GM19395 (cell line): Measurements from ENCODE around the gene SRP9.
A peak's percentile ranks its signal among the peaks of the same experiment; 100 is the strongest.
"Not testable (repeated sequence)": the region's sequence is repeated elsewhere in the genome, so short reads cannot be mapped to it uniquely, and the experiment has no call there.

Experiments used
- ATAC-seq: cut with Tn5 transposase; IDR thresholded peaks from one replicate; pipeline ENCODE4 v1.9.1; 2021; ENCODE audit warnings: mild to moderate bottlenecking, moderate library complexity; ENCODE audit not compliant: unreplicated experiment

Gene SRP9

DNA sequence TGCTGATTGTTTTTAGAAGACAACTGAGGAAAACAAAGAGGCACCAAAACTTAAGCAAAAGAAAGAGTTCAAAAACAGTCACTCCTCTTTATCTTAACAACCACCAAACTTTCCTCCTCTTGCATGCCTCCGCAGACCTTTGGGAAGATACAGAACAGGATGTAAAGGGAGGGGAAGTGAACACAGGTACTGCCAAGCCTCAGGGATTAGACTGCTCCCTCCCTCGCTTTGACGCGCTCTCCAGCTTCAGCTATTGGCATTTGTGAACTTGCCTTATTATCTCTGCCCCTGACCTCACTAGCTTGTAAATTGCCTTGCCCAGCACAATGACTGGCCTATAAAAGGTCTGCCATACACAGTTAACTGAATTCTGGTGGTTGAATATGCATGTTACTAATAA is 4.8 kb upstream of the SRP9 start:
- no peak for ATAC-seq

- ATAC-seq, result no peak
Observed at GRCh38 chr1:225774281-225775147, 3.1 kb upstream of the SRP9 start.

GRCh38 chr1:225776294-225776693 is 1.3 kb upstream of the SRP9 start:
- ATAC-seq, result no peak

GRCh38 chr1:225777058-225777582 is 506 bp upstream of the SRP9 start:
- peak; percentile 39 for ATAC-seq

GRCh38 chr1:225778337-225778669 is 677 bp downstream of the SRP9 start:
- no peak for ATAC-seq

- not testable (repeated sequence) for ATAC-seq
Observed at GRCh38 chr1:225779165-225779564, 1.5 kb downstream of the SRP9 start.

- no peak for ATAC-seq
Observed at GRCh38 chr1:225780134-225780533, 2.5 kb downstream of the SRP9 start.

GRCh38 chr1:225780630-225781029 is 3.0 kb downstream of the SRP9 start:
- no peak for ATAC-seq

- ATAC-seq, result not testable (repeated sequence)
Observed at GRCh38 chr1:225789142-225789541, 11.5 kb downstream of the SRP9 start.

GRCh38 chr1:225794954-225795353 is 17.3 kb downstream of the SRP9 start:
- ATAC-seq, result no peak

GRCh38 chr1:225796097-225796496 is 18.5 kb downstream of the SRP9 start:
- ATAC-seq, result not testable (repeated sequence)

DNA sequence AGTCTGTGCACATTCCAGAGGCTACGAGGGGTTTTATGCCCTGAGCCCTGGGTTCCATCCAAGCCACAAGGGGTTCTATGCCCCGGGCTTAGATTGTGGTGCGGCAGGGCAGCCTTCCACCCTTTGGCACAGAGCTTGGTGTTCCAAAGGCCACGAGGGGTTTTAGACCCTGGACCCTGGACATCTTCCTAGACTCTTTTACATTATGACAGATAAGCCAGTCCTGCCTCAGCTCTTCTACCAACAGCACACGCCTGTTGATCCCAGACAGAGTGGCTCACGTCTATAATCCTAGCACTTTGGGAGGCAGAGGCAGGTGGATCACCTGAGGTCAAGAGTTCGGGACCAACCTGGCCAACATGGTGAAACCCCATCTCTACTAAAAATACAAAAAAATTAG is 23.5 kb downstream of the SRP9 start:
- not testable (repeated sequence) for ATAC-seq

DNA sequence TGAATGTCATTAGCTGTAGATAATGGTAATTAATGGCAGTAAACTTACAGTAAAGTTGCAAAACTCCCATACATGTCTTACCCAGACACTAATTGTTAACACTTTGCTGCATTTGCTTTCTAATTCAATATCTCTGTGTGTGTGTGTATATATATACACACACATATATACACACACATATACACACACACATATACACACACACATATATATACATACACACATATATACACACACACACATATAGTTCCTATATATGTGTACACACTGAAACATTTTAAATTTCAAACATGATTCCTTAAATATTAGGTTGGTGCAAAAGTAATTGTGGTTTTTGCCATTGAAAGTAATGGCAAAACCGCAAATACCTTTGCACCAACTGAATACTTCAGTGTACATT is 28.6 kb downstream of the SRP9 start:
- no peak for ATAC-seq

DNA sequence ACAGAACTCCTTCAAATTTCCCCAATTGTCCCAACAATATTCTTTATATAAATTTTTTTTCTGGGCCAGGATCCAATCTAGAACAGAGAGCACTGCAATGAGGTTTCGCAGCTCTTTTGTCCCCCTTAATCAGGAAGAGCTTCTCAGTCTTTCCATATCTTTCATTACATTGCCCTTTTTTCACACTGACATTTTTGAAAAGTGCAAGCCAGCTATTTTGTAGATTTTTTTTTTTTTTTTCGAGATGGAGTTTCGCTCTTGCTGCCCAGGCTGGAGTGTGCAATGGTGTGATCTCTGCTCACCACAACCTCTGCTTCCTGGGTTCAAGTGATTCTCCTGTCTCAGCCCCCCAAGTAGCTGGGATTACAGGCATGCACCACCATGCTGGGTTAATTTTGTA is 29.1 kb downstream of the SRP9 start:
- ATAC-seq, result not testable (repeated sequence)

GRCh38 chr1:225808136-225808535 is 30.5 kb downstream of the SRP9 start:
- ATAC-seq, result no peak

DNA sequence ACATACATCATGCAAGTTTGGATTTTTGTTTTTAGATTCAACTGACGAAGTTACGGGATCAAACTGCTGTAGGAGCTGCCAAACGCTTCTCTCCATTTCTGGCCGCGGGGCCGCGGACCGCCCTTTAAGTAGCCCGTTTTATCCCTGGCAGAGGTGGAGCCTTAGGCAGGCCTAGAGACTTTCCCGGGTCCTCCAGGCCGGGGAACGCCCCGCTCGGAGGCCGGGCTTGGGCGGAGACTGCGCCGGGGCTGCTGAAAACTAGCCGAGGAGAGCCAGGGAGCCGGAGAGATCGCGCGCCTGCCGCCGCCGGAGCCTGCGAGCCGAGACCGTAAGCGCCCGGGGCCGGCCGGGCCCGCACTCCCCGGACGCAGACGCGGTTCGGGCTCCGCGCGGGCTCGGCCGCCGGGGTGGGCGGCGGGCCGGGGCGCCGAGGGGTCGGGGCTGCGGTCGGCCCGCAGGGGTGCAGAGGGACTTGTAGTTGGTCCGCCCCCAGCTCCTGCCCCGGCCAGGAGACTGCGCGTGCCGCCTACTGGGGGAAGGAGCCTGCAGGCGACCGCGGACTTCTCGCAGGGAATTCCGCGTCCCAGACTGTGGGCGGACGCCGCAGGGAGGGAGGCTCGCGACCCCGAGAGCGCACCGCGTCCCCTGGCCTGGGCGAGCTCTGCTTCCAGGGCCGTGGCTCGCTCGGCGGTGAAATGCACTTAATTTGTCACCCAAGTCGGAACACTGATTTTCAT is 32.4 kb downstream of the SRP9 start, which contains the start of gene EPHX1:
TSS of gene EPHX1 (plus strand) at position 283 of the 737 bp plus-strand sequence. CDS start 18,606 bp downstream, outside the sequence.
- ATAC-seq, result peak; percentile 94

GRCh38 chr1:225810579-225811538 is 33.2 kb downstream of the SRP9 start:
- not testable (repeated sequence) for ATAC-seq

GRCh38 chr1:225811622-225812487 is 34.2 kb downstream of the SRP9 start:
- no peak for ATAC-seq

- no peak for ATAC-seq
Observed at GRCh38 chr1:225812488-225813213, 35.0 kb downstream of the SRP9 start.
